ENCODE data around the gene NCAPD3. TPM values are rescaled to one million over a fixed set of nuclear protein-coding genes. Genes with fewer than 3 reads are reported as not detected.
"Not testable (repeated sequence)": the region's sequence is repeated elsewhere in the genome, so short reads cannot be mapped to it uniquely, and the experiment has no call there.

Gene NCAPD3
- 100 to 1,000 TPM in 1 of 2 experiments, 10 to 100 TPM in 1; 94.6 to 100 TPM for total RNA-seq

- ChIA-PET POLR2A (interaction anchor here (0.6 to 2.4 kb wide), 8 partner anchors 8 to 296 kb away, joined by 3 to 20 read pairs (median 4); partner anchors contain the start of genes ACAD8, GLB1L3 and THYN1), CTCF (interaction anchor here (1.1 to 2.4 kb wide), 3 partner anchors 21 to 174 kb away, joined by 3 to 7 read pairs (median 5); partner anchors contain the start of gene GLB1L3)
These were observed at the start of gene NCAPD3, which contains the start of gene VPS26B for GRCh38 chr11:134223836-134224709. TSS of gene NCAPD3 (minus strand) at chr11:134223967. CDS start at chr11:134223926, 41 bp downstream. TSS of gene VPS26B (plus strand) at chr11:134224671. CDS start at chr11:134225123, 452 bp downstream.

GRCh38 chr11:134273317-134273712 is 49.5 kb upstream of the NCAPD3 start:
- ChIA-PET CTCF (interaction anchor here (1.8 kb wide), 1 partner anchor 11 kb away, joined by 4 read pairs; no protein-coding TSS in a partner anchor), POLR2A (interaction anchor here (0.6 kb wide), 2 partner anchors 10 to 306 kb away, joined by 3 to 4 read pairs; no protein-coding TSS in a partner anchor)

- ChIA-PET CTCF (interaction anchor here (1.8 kb wide), 1 partner anchor 11 kb away, joined by 4 read pairs; no protein-coding TSS in a partner anchor), POLR2A (interaction anchor here (0.6 kb wide), 1 partner anchor 11 kb away, joined by 3 read pairs; no protein-coding TSS in a partner anchor)
These were observed 48.9 kb upstream of the NCAPD3 start for GRCh38 chr11:134272381-134273316.

- ChIA-PET POLR2A (no interaction called here), CTCF (no interaction called here)
These were observed 48.2 kb upstream of the NCAPD3 start for GRCh38 chr11:134271978-134272377.

- POLR2A ChIA-PET: no interaction called here
- CTCF ChIA-PET: interaction anchor here (0.6 kb wide), 1 partner anchor 22 kb away, joined by 3 read pairs; no protein-coding TSS in a partner anchor
These were observed 46.5 kb upstream of the NCAPD3 start for GRCh38 chr11:134270250-134270714.

- ChIA-PET POLR2A (no interaction called here), CTCF (no interaction called here)
These were observed 44.2 kb upstream of the NCAPD3 start for GRCh38 chr11:134267966-134268365.

GRCh38 chr11:134267461-134267860 is 43.7 kb upstream of the NCAPD3 start:
- ChIA-PET CTCF (no interaction called here), POLR2A (no interaction called here)

GRCh38 chr11:134266841-134267251 is 43.1 kb upstream of the NCAPD3 start:
- POLR2A ChIA-PET: no interaction called here

GRCh38 chr11:134266440-134266839 is 42.7 kb upstream of the NCAPD3 start:
- CTCF ChIA-PET: no interaction called here
- POLR2A ChIA-PET: no interaction called here

More at GRCh38 chr11:134266841-134267251, 43.1 kb upstream of the NCAPD3 start:
- CTCF ChIA-PET: no interaction called here

GRCh38 chr11:134264966-134265764 is 41.4 kb upstream of the NCAPD3 start:
- CTCF ChIA-PET: interaction anchor here (0.6 to 0.9 kb wide), 2 partner anchors 11 to 58 kb away, joined by 3 to 5 read pairs; partner anchors contain the start of gene ACAD8
- POLR2A ChIA-PET: no interaction called here

GRCh38 chr11:134261626-134262488 is 38.1 kb upstream of the NCAPD3 start:
- POLR2A ChIA-PET: no interaction called here
- CTCF ChIA-PET: interaction anchor here (0.8 to 2.0 kb wide), 6 partner anchors 10 to 226 kb away, joined by 3 to 8 read pairs (median 5); partner anchors contain the start of gene GLB1L3

GRCh38 chr11:134260983-134261382 is 37.2 kb upstream of the NCAPD3 start:
- ChIA-PET POLR2A (no interaction called here), CTCF (interaction anchor here (0.8 to 2.0 kb wide), 4 partner anchors 9 to 27 kb away, joined by 4 to 8 read pairs (median 6); partner anchors contain the start of gene GLB1L3)

GRCh38 chr11:134260503-134260902 is 36.7 kb upstream of the NCAPD3 start:
- ChIA-PET POLR2A (no interaction called here), CTCF (interaction anchor here (1.5 to 2.0 kb wide), 2 partner anchors 9 to 27 kb away, joined by 4 to 8 read pairs; no protein-coding TSS in a partner anchor)

- ChIA-PET CTCF (no interaction called here), POLR2A (no interaction called here)
These were observed 34.8 kb upstream of the NCAPD3 start for GRCh38 chr11:134258577-134258976.

GRCh38 chr11:134257101-134257500 is 33.3 kb upstream of the NCAPD3 start:
- ChIA-PET CTCF (no interaction called here), POLR2A (no interaction called here)

- CTCF ChIA-PET: interaction anchor here (0.6 kb wide), 1 partner anchor 915 kb away, joined by 3 read pairs; no protein-coding TSS in a partner anchor
- POLR2A ChIA-PET: not testable (repeated sequence)
These were observed 31.4 kb upstream of the NCAPD3 start for GRCh38 chr11:134255184-134255561.
